ENCODE measurements around the gene ATP6V0A1.
A peak's percentile ranks its signal among the peaks of the same experiment; 100 is the strongest.

ATP6V0A1 gene

GRCh38 chr17:42421507-42422338, 37.0 kb upstream of the ATP6V0A1 start:
- no peaks in the 10 kb centered on the region for H3K36me3 ChIP-seq (ENCODE audit: insufficient read depth, low read length)
- peaks cover 66% of the 10 kb centered on the region for H3K79me2 ChIP-seq (ENCODE audit: control insufficient read depth, insufficient read depth, low read length, unreplicated experiment)
- H2AFZ ChIP-seq (ENCODE audit: low read length, unreplicated experiment), result no peak overlapping the region
- no peaks in the 10 kb centered on the region for H3K27me3 ChIP-seq (ENCODE audit: insufficient read depth, low read length)
- H3K27ac ChIP-seq (ENCODE audit: low read depth, low read length), result peak overlapping the region; percentile 85
- H3K4me3 ChIP-seq (ENCODE audit: low read depth, low read length), result peak overlapping the region; percentile 96
- H3K4me1 ChIP-seq (ENCODE audit: control insufficient read depth, insufficient read depth, low read length, unreplicated experiment), result peaks cover 22% of the 10 kb centered on the region

GRCh38 chr17:42422412-42422957, 36.2 kb upstream of the ATP6V0A1 start:
- Histone ChIP-seq H3K4me1 (ENCODE audit: control insufficient read depth, insufficient read depth, low read length, unreplicated experiment) (peaks cover 20% of the 10 kb centered on the region), H3K4me3 (ENCODE audit: low read depth, low read length) (peak overlapping the region; percentile 96), H2AFZ (ENCODE audit: low read length, unreplicated experiment) (no peak overlapping the region), H3K36me3 (ENCODE audit: insufficient read depth, low read length) (no peaks in the 10 kb centered on the region), H3K27ac (ENCODE audit: low read depth, low read length) (peak overlapping the region; percentile 85), H3K79me2 (ENCODE audit: control insufficient read depth, insufficient read depth, low read length, unreplicated experiment) (peaks cover 59% of the 10 kb centered on the region), H3K27me3 (ENCODE audit: insufficient read depth, low read length) (no peaks in the 10 kb centered on the region)

GRCh38 chr17:42422958-42423712, 35.5 kb upstream of the ATP6V0A1 start, which contains the start of gene CAVIN1:
TSS of gene CAVIN1 (minus strand) at chr17:42423256. CDS start at chr17:42423097, 159 bp downstream.
- Histone ChIP-seq H3K27me3 (ENCODE audit: insufficient read depth, low read length) (no peaks in the 10 kb centered on the region), H3K36me3 (ENCODE audit: insufficient read depth, low read length) (no peaks in the 10 kb centered on the region), H2AFZ (ENCODE audit: low read length, unreplicated experiment) (no peak within 1 kb of the TSS)

GRCh38 chr17:42423766-42424165, 34.9 kb upstream of the ATP6V0A1 start:
- no peak overlapping the region for H2AFZ ChIP-seq (ENCODE audit: low read length, unreplicated experiment)
- peaks cover 47% of the 10 kb centered on the region for H3K79me2 ChIP-seq (ENCODE audit: control insufficient read depth, insufficient read depth, low read length, unreplicated experiment)
- H3K4me3 ChIP-seq (ENCODE audit: low read depth, low read length), result peak overlapping the region; percentile 96
- H3K36me3 ChIP-seq (ENCODE audit: insufficient read depth, low read length), result no peaks in the 10 kb centered on the region
- H3K27ac ChIP-seq (ENCODE audit: low read depth, low read length), result peak overlapping the region; percentile 85
- H3K4me1 ChIP-seq (ENCODE audit: control insufficient read depth, insufficient read depth, low read length, unreplicated experiment), result peaks cover 27% of the 10 kb centered on the region
- H3K27me3 ChIP-seq (ENCODE audit: insufficient read depth, low read length), result no peaks in the 10 kb centered on the region

More at GRCh38 chr17:42422958-42423712, 35.5 kb upstream of the ATP6V0A1 start, which contains the start of gene CAVIN1:
- peak within 1 kb of the TSS; percentile 85 for H3K27ac ChIP-seq (ENCODE audit: low read depth, low read length)
- peaks cover 24% of the 10 kb centered on the region for H3K4me1 ChIP-seq (ENCODE audit: control insufficient read depth, insufficient read depth, low read length, unreplicated experiment)
- peak within 1 kb of the TSS; percentile 96 for H3K4me3 ChIP-seq (ENCODE audit: low read depth, low read length)
- peaks cover 52% of the 10 kb centered on the region for H3K79me2 ChIP-seq (ENCODE audit: control insufficient read depth, insufficient read depth, low read length, unreplicated experiment)

- H3K4me1 ChIP-seq (ENCODE audit: control insufficient read depth, insufficient read depth, low read length, unreplicated experiment), result peaks cover 20% of the 10 kb centered on the region
- peak overlapping the region; percentile 3; the same call in 1 of the 2 replicates for H3K27ac ChIP-seq (ENCODE audit: low read depth, low read length)
Observed at GRCh38 chr17:42424991-42425610, 33.6 kb upstream of the ATP6V0A1 start.

DNA sequence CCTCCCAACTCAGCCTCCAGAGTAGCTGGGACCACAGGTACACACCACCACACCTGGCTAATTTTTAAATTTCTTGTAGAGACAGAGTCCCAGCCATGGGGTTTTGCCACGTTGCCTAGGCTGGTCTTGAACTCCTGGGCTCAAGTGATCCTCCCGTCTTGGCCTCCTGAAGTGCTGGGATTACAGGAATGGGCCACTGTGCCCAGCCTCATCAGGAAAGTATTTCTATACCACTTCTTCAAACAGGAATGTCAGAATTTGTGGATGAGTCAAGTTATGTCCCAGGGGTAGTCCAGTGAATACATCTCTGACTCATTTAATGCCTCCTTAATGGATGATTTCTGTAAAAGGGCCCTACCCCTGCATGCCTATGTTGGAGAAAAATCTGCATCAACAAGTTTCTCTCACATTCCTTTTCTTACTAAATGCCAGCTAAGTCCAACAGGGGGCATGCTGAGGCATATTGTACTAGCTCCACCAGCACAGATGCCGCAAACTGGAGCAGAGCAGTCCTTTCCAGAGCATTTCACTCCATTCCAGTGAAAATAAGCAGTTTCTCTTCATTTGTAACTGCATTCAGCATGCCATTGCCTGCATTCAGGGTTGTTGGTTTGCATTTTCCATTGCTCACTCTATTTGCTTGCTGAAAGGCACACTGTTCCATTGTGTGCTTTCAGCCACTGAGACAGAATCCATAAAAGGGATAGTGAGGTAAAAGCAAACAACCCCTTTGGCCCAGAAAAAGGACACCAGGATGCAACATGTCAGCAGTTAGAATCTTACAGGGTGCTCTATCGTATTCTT, 30.3 kb upstream of the ATP6V0A1 start:
- no peak overlapping the region for H3K4me3 ChIP-seq (ENCODE audit: low read depth, low read length)
- H3K36me3 ChIP-seq (ENCODE audit: insufficient read depth, low read length), result no peaks in the 10 kb centered on the region
- peaks cover 21% of the 10 kb centered on the region for H3K4me1 ChIP-seq (ENCODE audit: control insufficient read depth, insufficient read depth, low read length, unreplicated experiment)
- no peaks in the 10 kb centered on the region for H3K27me3 ChIP-seq (ENCODE audit: insufficient read depth, low read length)
- H3K27ac ChIP-seq (ENCODE audit: low read depth, low read length), result peak overlapping the region; percentile 53
- peaks cover 5% of the 10 kb centered on the region for H3K79me2 ChIP-seq (ENCODE audit: control insufficient read depth, insufficient read depth, low read length, unreplicated experiment)
- H2AFZ ChIP-seq (ENCODE audit: low read length, unreplicated experiment), result no peak overlapping the region

More at GRCh38 chr17:42424991-42425610, 33.6 kb upstream of the ATP6V0A1 start:
- peaks cover 35% of the 10 kb centered on the region for H3K79me2 ChIP-seq (ENCODE audit: control insufficient read depth, insufficient read depth, low read length, unreplicated experiment)
- peak overlapping the region; percentile 4; the same call in 1 of the 2 replicates for H3K4me3 ChIP-seq (ENCODE audit: low read depth, low read length)
- no peaks in the 10 kb centered on the region for H3K36me3 ChIP-seq (ENCODE audit: insufficient read depth, low read length)
- H2AFZ ChIP-seq (ENCODE audit: low read length, unreplicated experiment), result peak overlapping the region; percentile 43
- H3K27me3 ChIP-seq (ENCODE audit: insufficient read depth, low read length), result no peaks in the 10 kb centered on the region

- no peak overlapping the region for H3K4me3 ChIP-seq (ENCODE audit: low read depth, low read length)
- no peaks in the 10 kb centered on the region for H3K36me3 ChIP-seq (ENCODE audit: insufficient read depth, low read length)
- no peak overlapping the region for H2AFZ ChIP-seq (ENCODE audit: low read length, unreplicated experiment)
- no peaks in the 10 kb centered on the region for H3K27me3 ChIP-seq (ENCODE audit: insufficient read depth, low read length)
- H3K27ac ChIP-seq (ENCODE audit: low read depth, low read length), result no peak overlapping the region
- no peaks in the 10 kb centered on the region for H3K79me2 ChIP-seq (ENCODE audit: control insufficient read depth, insufficient read depth, low read length, unreplicated experiment)
- H3K4me1 ChIP-seq (ENCODE audit: control insufficient read depth, insufficient read depth, low read length, unreplicated experiment), result peaks cover 19% of the 10 kb centered on the region
Observed at GRCh38 chr17:42429726-42430447, 28.8 kb upstream of the ATP6V0A1 start.

DNA sequence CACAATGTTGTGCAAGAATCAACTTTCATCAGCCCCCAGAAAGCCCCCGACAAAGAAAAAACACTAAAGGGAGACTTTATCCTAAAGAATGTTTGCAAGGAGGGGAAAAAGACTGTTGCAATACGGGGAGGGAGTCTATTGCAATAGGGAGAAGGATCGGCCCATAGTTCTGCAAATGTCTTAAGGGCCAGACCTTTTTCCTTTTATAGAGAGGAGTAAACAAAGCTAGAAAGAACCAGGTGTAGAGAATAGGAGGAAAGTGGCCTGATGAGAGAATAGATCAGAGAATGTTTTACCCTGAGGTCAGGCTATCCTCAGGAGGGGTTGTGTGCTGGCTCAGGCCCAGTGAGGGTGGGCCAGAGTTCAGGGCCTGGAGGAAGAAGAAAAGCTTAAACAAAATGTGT, 26.9 kb upstream of the ATP6V0A1 start:
- H3K4me1 ChIP-seq (ENCODE audit: control insufficient read depth, insufficient read depth, low read length, unreplicated experiment), result peaks cover 22% of the 10 kb centered on the region
- no peak overlapping the region for H3K4me3 ChIP-seq (ENCODE audit: low read depth, low read length)
- no peak overlapping the region for H2AFZ ChIP-seq (ENCODE audit: low read length, unreplicated experiment)
- 0 out of 2 replicates have a peak overlapping the region, but pooled peaks have one; percentile 4 for H3K27ac ChIP-seq (ENCODE audit: low read depth, low read length)
- H3K27me3 ChIP-seq (ENCODE audit: insufficient read depth, low read length), result no peaks in the 10 kb centered on the region
- H3K36me3 ChIP-seq (ENCODE audit: insufficient read depth, low read length), result no peaks in the 10 kb centered on the region
- no peaks in the 10 kb centered on the region for H3K79me2 ChIP-seq (ENCODE audit: control insufficient read depth, insufficient read depth, low read length, unreplicated experiment)

- H3K36me3 ChIP-seq (ENCODE audit: insufficient read depth, low read length), result no peaks in the 10 kb centered on the region
- peak overlapping the region; percentile 37 for H2AFZ ChIP-seq (ENCODE audit: low read length, unreplicated experiment)
- peak overlapping the region; percentile 95 for H3K27ac ChIP-seq (ENCODE audit: low read depth, low read length)
- H3K4me1 ChIP-seq (ENCODE audit: control insufficient read depth, insufficient read depth, low read length, unreplicated experiment), result peaks cover 19% of the 10 kb centered on the region
- H3K4me3 ChIP-seq (ENCODE audit: low read depth, low read length), result no peak overlapping the region
- H3K27me3 ChIP-seq (ENCODE audit: insufficient read depth, low read length), result no peaks in the 10 kb centered on the region
- H3K79me2 ChIP-seq (ENCODE audit: control insufficient read depth, insufficient read depth, low read length, unreplicated experiment), result no peaks in the 10 kb centered on the region
Observed at GRCh38 chr17:42436391-42436790, 22.3 kb upstream of the ATP6V0A1 start.
